GM20000 (cell line): ENCODE measurements around the gene SLC39A7.

ENCODE experiments used
- DNase-seq: peaks from one replicate; pipeline ENCODE4 v3.0.0; 2012; ENCODE audit warnings: low spot score
- TF ChIP-seq, protein P1 (sequence below): IDR thresholded peaks from 2 replicates; pipeline ENCODE4 v1.5.1; 2012; ENCODE audit warnings: mild to moderate bottlenecking, control low read depth; ENCODE audit errors: extremely low read depth, missing control alignments

Gene SLC39A7

DNA sequence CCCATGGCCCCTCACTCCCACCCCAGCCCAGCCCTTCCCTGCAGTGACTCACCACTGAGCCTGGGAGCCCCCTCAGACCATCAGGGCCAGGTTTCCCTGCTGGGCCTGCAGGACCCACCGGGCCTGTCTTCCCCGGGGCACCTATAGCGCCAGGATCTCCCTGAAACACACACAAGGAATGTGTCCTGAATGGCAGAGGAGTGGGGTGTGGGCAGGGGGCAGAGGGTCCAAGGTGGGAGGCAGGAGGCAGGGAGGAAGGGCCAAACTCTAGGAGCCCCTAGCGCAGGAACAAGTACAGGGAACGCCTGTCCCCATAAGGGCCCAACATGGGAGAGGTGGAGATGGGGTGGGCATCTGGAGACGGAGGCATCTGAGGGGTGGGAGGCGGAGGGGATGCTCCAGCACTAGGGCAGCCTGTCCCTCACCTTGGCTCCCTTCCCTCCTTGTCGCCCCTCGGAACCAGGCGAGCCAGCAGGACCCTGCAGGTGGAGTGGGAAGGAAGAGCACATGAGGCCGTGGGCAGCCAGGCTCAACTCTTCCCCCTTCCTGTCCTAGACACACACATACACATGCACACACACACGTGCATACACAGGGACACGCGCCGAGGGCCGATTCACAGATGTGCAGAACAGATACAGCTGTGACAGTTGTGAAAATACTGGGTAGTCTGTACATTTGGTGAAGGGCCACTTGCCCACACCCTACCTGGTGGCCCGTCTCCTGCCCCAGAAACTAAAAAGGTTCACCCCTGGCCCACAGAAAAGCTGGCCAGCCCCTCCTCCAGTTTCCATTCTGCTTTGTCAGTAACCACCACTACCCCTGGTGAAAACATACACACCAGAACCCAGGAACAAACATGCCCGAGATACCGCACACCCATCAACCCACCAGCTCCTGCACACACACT, 33.0 kb upstream of the SLC39A7 start:
- DNase-seq: no peak
- TF ChIP-seq, protein P1, sequence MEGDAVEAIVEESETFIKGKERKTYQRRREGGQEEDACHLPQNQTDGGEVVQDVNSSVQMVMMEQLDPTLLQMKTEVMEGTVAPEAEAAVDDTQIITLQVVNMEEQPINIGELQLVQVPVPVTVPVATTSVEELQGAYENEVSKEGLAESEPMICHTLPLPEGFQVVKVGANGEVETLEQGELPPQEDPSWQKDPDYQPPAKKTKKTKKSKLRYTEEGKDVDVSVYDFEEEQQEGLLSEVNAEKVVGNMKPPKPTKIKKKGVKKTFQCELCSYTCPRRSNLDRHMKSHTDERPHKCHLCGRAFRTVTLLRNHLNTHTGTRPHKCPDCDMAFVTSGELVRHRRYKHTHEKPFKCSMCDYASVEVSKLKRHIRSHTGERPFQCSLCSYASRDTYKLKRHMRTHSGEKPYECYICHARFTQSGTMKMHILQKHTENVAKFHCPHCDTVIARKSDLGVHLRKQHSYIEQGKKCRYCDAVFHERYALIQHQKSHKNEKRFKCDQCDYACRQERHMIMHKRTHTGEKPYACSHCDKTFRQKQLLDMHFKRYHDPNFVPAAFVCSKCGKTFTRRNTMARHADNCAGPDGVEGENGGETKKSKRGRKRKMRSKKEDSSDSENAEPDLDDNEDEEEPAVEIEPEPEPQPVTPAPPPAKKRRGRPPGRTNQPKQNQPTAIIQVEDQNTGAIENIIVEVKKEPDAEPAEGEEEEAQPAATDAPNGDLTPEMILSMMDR: no peak

DNA sequence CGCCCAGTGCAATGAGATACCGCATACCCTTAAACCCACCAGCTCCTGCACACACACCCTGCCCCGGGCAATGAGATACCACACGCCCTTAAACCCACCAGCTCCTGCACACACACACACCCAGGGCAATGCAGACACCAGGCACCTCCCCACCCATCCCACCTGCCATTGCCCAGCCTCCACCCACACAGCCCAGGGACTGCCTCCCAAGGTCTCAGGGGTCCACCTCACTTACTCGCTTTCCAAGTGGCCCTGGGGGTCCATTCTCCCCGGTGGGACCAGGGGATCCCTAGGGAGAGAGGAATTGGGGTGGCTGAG, 32.4 kb upstream of the SLC39A7 start:
- TF ChIP-seq, protein P1: no peak
- DNase-seq: no peak

DNA sequence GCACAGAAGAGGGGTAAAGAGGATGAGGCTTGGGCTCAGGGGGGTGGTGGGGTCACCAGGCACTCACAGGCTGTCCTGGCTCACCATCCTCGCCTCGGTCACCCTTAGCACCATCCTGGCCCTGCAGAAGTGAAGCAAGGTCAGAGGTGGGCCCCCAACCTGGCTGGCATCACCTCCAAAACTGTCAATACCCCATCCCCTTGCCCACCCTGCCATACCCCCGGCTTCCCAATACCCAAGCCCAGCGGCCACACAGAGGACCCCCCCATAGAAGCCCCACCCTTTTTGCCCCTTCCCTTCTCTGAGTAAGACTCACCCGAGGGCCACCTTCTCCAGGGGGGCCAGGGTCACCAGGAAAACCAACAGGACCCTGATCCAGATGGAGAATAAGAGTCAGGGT, 32.0 kb upstream of the SLC39A7 start:
- DNase-seq: no peak
- TF ChIP-seq, protein P1: no peak

DNA sequence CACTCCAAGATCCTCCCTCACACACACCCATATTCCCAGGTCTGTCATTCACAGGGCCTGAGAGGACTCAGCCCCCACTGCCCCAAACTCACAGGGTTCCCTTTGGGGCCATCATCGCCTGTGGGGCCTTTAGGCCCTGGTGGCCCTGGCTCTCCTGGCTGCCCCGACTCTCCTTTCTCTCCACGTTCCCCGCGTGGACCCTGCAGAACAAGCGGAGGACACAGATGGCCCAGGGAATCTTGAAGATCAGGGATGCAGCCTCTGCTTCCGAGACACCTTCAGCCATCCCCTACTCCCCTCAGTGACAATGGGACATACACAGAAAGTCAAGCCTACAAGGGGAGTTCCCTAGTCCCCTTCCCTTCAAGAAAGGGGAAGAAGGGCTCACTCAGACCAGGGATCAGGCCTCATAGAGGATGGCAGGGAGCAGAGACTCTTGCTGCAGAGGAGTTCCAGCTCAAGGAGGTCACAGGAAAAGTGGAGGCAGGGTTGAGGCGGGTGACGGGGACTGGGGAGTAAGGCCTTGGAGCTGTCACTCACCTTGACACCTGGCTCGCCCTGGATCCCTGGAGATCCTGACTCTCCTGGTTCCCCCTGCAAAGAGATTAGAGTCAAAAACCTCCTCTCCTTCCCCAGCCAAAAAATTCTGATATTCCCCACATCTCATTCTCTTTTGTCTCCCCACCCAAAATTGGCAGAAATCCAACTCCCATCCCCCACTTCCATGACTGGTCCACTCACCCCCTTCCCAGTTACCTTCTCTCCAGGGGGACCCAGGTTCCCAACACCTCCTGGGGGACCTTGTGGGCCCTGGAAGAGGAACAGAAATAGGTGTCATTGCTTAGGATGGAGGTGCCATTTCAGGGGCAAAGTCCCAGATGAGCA, 31.1 kb upstream of the SLC39A7 start:
- TF ChIP-seq, protein P1: no peak

DNA sequence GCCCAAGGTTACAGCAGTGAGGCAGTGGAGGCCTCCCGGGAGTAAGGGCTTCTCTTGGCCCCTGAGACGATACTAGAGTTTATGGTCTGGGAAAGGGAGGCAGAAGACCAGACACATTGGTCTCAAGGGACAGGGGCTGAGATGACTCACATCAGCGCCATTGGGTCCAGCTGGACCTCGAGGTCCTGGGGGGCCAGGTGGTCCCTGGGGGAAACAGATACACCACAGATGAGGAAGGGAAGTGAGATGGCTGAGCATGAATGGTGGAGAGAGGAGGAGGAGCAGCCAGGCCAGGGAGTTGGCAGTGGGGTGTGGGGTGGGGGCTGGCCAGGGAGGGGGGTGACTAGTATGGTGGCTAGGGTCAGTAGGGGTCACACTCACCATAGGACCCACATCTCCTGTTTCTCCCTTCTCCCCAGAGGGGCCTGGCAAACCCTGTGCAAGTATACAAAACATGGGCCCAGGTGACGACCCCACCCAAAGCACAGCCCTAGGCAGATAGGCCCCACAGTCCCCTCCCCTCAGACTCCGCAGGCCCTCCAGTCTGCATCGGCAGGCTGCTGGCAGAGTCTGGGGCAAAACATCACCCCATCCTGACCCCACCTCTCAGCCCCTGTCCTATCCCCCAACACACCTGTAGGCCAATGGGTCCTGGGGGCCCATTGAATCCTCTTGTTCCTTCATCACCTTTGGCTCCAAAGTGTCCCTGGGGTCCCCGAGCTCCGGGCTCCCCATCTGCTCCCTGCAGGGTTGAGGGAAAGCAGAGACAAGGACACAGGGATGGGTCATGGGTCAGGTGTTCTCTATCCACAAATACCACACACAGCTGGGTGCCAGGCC, 30.3 kb upstream of the SLC39A7 start:
- TF ChIP-seq, protein P1: no peak
- no peak for DNase-seq

More for the DNA sequence above, 31.1 kb upstream of the SLC39A7 start:
- DNase-seq: no peak

DNA sequence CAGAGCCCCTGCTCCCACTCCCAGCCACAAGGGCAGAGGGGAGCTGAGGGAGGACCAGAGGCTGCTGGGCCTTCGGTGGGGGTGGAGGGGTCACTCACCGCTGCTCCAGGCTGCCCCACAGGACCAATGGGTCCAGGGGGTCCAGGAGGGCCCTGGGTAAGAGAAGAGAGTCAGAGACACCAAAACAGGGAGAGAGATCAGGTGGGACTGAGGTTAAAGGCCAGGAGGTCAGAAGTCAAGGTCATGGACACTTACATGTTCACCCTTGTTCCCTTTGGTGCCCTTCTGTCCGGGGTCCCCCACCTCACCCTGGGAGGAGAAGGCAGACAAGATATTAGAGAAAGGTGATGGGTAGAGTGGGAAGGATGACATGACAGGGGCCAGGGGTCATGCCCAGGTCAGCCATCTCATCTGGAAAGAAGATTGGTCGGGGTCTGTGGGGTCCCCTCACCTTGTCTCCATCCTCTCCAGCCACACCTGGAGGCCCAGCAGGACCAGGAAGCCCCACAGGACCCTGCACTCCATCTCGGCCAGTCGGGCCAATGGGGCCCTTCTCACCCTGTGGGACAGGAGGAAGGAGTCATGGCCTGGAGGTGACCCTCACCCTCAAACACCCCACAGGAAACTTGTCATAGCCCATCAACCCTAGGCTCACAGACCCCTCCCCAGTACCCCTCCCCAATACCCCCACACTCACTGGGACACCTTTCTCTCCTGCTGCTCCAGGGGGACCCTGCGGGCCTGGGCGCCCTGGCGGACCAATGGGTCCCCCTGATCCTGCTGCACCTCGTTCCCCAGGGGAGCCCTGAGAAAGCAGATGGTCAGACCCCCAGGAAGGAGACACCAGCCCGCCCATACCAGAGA, 29.4 kb upstream of the SLC39A7 start:
- DNase-seq: no peak
- TF ChIP-seq, protein P1: no peak
